ENCODE measurements around the gene UNC79.

UNC79 gene

GRCh38 chr14:93725993-93726392 is 295.3 kb downstream of the UNC79 start:
- no peaks in the 10 kb centered on the region for H3K4me1 ChIP-seq (ENCODE audit: control insufficient read depth, insufficient read depth, low read length, poor library complexity, severe bottlenecking)
- no peaks in the 10 kb centered on the region for H3K9me3 ChIP-seq (ENCODE audit: control insufficient read depth, low read length)
- WGBS, 2 experiments (ENCODE audit: insufficient coverage in 2 of 2) = 89 to 94% methylated on average over 8 of the region's 9 CpGs
- no peak overlapping the region for H3K4me3 ChIP-seq (ENCODE audit: extremely low read depth, insufficient read depth, low read length, poor library complexity, severe bottlenecking)
- no peak overlapping the region for H3K27ac ChIP-seq (ENCODE audit: low read depth, low read length, severe bottlenecking)
- H3K36me3 ChIP-seq (ENCODE audit: control insufficient read depth, insufficient read depth, low read length) = no peaks in the 10 kb centered on the region

GRCh38 chr14:93727039-93727740 is 296.5 kb downstream of the UNC79 start:
- Histone ChIP-seq H3K36me3 (ENCODE audit: control insufficient read depth, insufficient read depth, low read length) (no peaks in the 10 kb centered on the region), H3K4me1 (ENCODE audit: control insufficient read depth, insufficient read depth, low read length, poor library complexity, severe bottlenecking) (no peaks in the 10 kb centered on the region), H3K9me3 (ENCODE audit: control insufficient read depth, low read length) (no peaks in the 10 kb centered on the region), H3K4me3 (ENCODE audit: extremely low read depth, insufficient read depth, low read length, poor library complexity, severe bottlenecking) (no peak overlapping the region), H3K27ac (ENCODE audit: low read depth, low read length, severe bottlenecking) (no peak overlapping the region)
- WGBS, 2 experiments (ENCODE audit: insufficient coverage in 2 of 2) = 87 to 89% methylated on average over 21 of the region's 23 CpGs

- 90 to 93% methylated on average over 17 to 18 of the region's 19 CpGs for WGBS, 2 experiments (ENCODE audit: insufficient coverage in 2 of 2)
- Histone ChIP-seq H3K36me3 (ENCODE audit: control insufficient read depth, insufficient read depth, low read length) (no peaks in the 10 kb centered on the region), H3K4me1 (ENCODE audit: control insufficient read depth, insufficient read depth, low read length, poor library complexity, severe bottlenecking) (no peaks in the 10 kb centered on the region), H3K4me3 (ENCODE audit: extremely low read depth, insufficient read depth, low read length, poor library complexity, severe bottlenecking) (no peak overlapping the region), H3K27ac (ENCODE audit: low read depth, low read length, severe bottlenecking) (no peak overlapping the region), H3K9me3 (ENCODE audit: control insufficient read depth, low read length) (no peaks in the 10 kb centered on the region)
Observed at GRCh38 chr14:93727917-93728650, 297.3 kb downstream of the UNC79 start.

GRCh38 chr14:93728651-93729016 is 297.9 kb downstream of the UNC79 start:
- Histone ChIP-seq H3K4me1 (ENCODE audit: control insufficient read depth, insufficient read depth, low read length, poor library complexity, severe bottlenecking) (no peaks in the 10 kb centered on the region), H3K27ac (ENCODE audit: low read depth, low read length, severe bottlenecking) (no peak overlapping the region), H3K36me3 (ENCODE audit: control insufficient read depth, insufficient read depth, low read length) (no peaks in the 10 kb centered on the region), H3K9me3 (ENCODE audit: control insufficient read depth, low read length) (no peaks in the 10 kb centered on the region), H3K4me3 (ENCODE audit: extremely low read depth, insufficient read depth, low read length, poor library complexity, severe bottlenecking) (no peak overlapping the region)
- WGBS, 2 experiments (ENCODE audit: insufficient coverage in 2 of 2) = 93 to 96% methylated on average over 7 of the region's 8 CpGs

GRCh38 chr14:93729993-93730392 is 299.3 kb downstream of the UNC79 start:
- 33 to 92% methylated on average over 1 to 3 of the region's 10 CpGs for WGBS, 2 experiments (ENCODE audit: insufficient coverage in 2 of 2)
- no peaks in the 10 kb centered on the region for H3K36me3 ChIP-seq (ENCODE audit: control insufficient read depth, insufficient read depth, low read length)

GRCh38 chr14:93731753-93732152 is 301.0 kb downstream of the UNC79 start:
- Histone ChIP-seq H3K9me3 (ENCODE audit: control insufficient read depth, low read length) (no peaks in the 10 kb centered on the region), H3K36me3 (ENCODE audit: control insufficient read depth, insufficient read depth, low read length) (no peaks in the 10 kb centered on the region), H3K27ac (ENCODE audit: low read depth, low read length, severe bottlenecking) (no peak overlapping the region), H3K4me1 (ENCODE audit: control insufficient read depth, insufficient read depth, low read length, poor library complexity, severe bottlenecking) (no peaks in the 10 kb centered on the region), H3K4me3 (ENCODE audit: extremely low read depth, insufficient read depth, low read length, poor library complexity, severe bottlenecking) (no peak overlapping the region)
- 78 to 85% methylated on average over 5 to 7 of the region's 7 CpGs for WGBS, 2 experiments (ENCODE audit: insufficient coverage in 2 of 2)

More at GRCh38 chr14:93729993-93730392, 299.3 kb downstream of the UNC79 start:
- Histone ChIP-seq H3K4me1 (ENCODE audit: control insufficient read depth, insufficient read depth, low read length, poor library complexity, severe bottlenecking) (no peaks in the 10 kb centered on the region), H3K27ac (ENCODE audit: low read depth, low read length, severe bottlenecking) (no peak overlapping the region), H3K9me3 (ENCODE audit: control insufficient read depth, low read length) (no peaks in the 10 kb centered on the region), H3K4me3 (ENCODE audit: extremely low read depth, insufficient read depth, low read length, poor library complexity, severe bottlenecking) (no peak overlapping the region)

GRCh38 chr14:93732524-93732923 is 301.8 kb downstream of the UNC79 start:
- no peak overlapping the region for H3K4me3 ChIP-seq (ENCODE audit: extremely low read depth, insufficient read depth, low read length, poor library complexity, severe bottlenecking)
- H3K36me3 ChIP-seq (ENCODE audit: control insufficient read depth, insufficient read depth, low read length) = no peaks in the 10 kb centered on the region
- H3K27ac ChIP-seq (ENCODE audit: low read depth, low read length, severe bottlenecking) = no peak overlapping the region
- H3K9me3 ChIP-seq (ENCODE audit: control insufficient read depth, low read length) = no peaks in the 10 kb centered on the region
- H3K4me1 ChIP-seq (ENCODE audit: control insufficient read depth, insufficient read depth, low read length, poor library complexity, severe bottlenecking) = no peaks in the 10 kb centered on the region
- WGBS, 2 experiments (ENCODE audit: insufficient coverage in 2 of 2) = 84 to 91% methylated on average over 9 to 10 of the region's 10 CpGs

GRCh38 chr14:93733231-93733630 is 302.5 kb downstream of the UNC79 start:
- WGBS, 2 experiments (ENCODE audit: insufficient coverage in 2 of 2) = 85 to 89% methylated on average over 6 to 8 of the region's 11 CpGs
- no peaks in the 10 kb centered on the region for H3K4me1 ChIP-seq (ENCODE audit: control insufficient read depth, insufficient read depth, low read length, poor library complexity, severe bottlenecking)
- H3K9me3 ChIP-seq (ENCODE audit: control insufficient read depth, low read length) = no peaks in the 10 kb centered on the region
- no peaks in the 10 kb centered on the region for H3K36me3 ChIP-seq (ENCODE audit: control insufficient read depth, insufficient read depth, low read length)
- H3K27ac ChIP-seq (ENCODE audit: low read depth, low read length, severe bottlenecking) = no peak overlapping the region
- no peak overlapping the region for H3K4me3 ChIP-seq (ENCODE audit: extremely low read depth, insufficient read depth, low read length, poor library complexity, severe bottlenecking)

GRCh38 chr14:93733631-93734030 is 302.9 kb downstream of the UNC79 start:
- WGBS, 2 experiments (ENCODE audit: insufficient coverage in 2 of 2) = 89 to 90% methylated on average over 3 to 4 of the region's 6 CpGs
- Histone ChIP-seq H3K27ac (ENCODE audit: low read depth, low read length, severe bottlenecking) (no peak overlapping the region), H3K36me3 (ENCODE audit: control insufficient read depth, insufficient read depth, low read length) (no peaks in the 10 kb centered on the region), H3K4me3 (ENCODE audit: extremely low read depth, insufficient read depth, low read length, poor library complexity, severe bottlenecking) (no peak overlapping the region), H3K9me3 (ENCODE audit: control insufficient read depth, low read length) (no peaks in the 10 kb centered on the region), H3K4me1 (ENCODE audit: control insufficient read depth, insufficient read depth, low read length, poor library complexity, severe bottlenecking) (no peaks in the 10 kb centered on the region)

GRCh38 chr14:93734086-93734822 is 303.5 kb downstream of the UNC79 start:
- no peaks in the 10 kb centered on the region for H3K4me1 ChIP-seq (ENCODE audit: control insufficient read depth, insufficient read depth, low read length, poor library complexity, severe bottlenecking)
- H3K36me3 ChIP-seq (ENCODE audit: control insufficient read depth, insufficient read depth, low read length) = no peaks in the 10 kb centered on the region
- no peaks in the 10 kb centered on the region for H3K9me3 ChIP-seq (ENCODE audit: control insufficient read depth, low read length)
- no peak overlapping the region for H3K27ac ChIP-seq (ENCODE audit: low read depth, low read length, severe bottlenecking)
- no peak overlapping the region for H3K4me3 ChIP-seq (ENCODE audit: extremely low read depth, insufficient read depth, low read length, poor library complexity, severe bottlenecking)
- WGBS, 2 experiments (ENCODE audit: insufficient coverage in 2 of 2) = 93 to 94% methylated on average over 22 of the region's 25 CpGs
